Cardiac muscle cell (in vitro differentiated cells and primary cell): Measurements from ENCODE around the gene KIAA1671. TPM values are rescaled to one million over a fixed set of nuclear protein-coding genes. Genes with fewer than 3 reads are reported as not detected.

Source experiments
- DNase-seq, 2 donors: peaks; one replicate each; pipeline versions ENCODE4 v3.0.0 to v3.0.0-alpha.2; 2010 to 2017; ENCODE audit warnings: low read depth in 1 of 2, low spot score in 1 of 2
- H3K27ac ChIP-seq: fragments of 200-600 bp; sonication (generic); 2 replicates; pipeline ENCODE4 v1.5.1; 2016
- H3K27me3 ChIP-seq: fragments of 200-600 bp; sonication (generic); 2 replicates; pipeline ENCODE4 v1.6.0; 2016; ENCODE audit warnings: control low read depth
- H3K36me3 ChIP-seq: fragments of 200-600 bp; sonication (generic); 2 replicates; pipeline ENCODE4 v1.5.1; 2016; ENCODE audit warnings: control low read depth
- H3K4me1 ChIP-seq: fragments of 200-600 bp; sonication (generic); 2 replicates; pipeline ENCODE4 v1.8.1; 2017; ENCODE audit warnings: low read depth, mild to moderate bottlenecking, mixed run types
- H3K4me3 ChIP-seq: fragments of 200-600 bp; sonication (generic); 2 replicates; pipeline ENCODE4 v1.5.1; 2016; ENCODE audit warnings: mild to moderate bottlenecking
- H3K9me3 ChIP-seq: fragments of 200-600 bp; sonication (generic); 2 replicates; pipeline ENCODE4 v1.5.1; 2017; ENCODE audit warnings: low read depth, mild to moderate bottlenecking, control low read depth
- polyA plus RNA-seq: library from polyadenylated mRNA; unstranded; fragments of >200 nt; fragmentation: Nextera tagmentation; extraction: Ambion mirVana; gene quantifications from 2 replicates; pipeline ENCODE4 v1.2.1, GENCODE V29; 2016
- total RNA-seq: library from RNA; depleted of rRNA; stranded (reverse); fragments of >200 nt; gene quantifications from 2 replicates; pipeline ENCODE4 v1.2.3, GENCODE V29; 2016
- TF ChIP-seq, protein P1 (sequence below): IDR thresholded peaks from 2 replicates; pipeline ENCODE4 v1.5.1; 2012; ENCODE audit warnings: low read depth, mild to moderate bottlenecking, low read length

KIAA1671 gene
- total and polyA plus RNA-seq, 2 experiments from 2014 or later, result 10.9 to 37.3 TPM

DNA sequence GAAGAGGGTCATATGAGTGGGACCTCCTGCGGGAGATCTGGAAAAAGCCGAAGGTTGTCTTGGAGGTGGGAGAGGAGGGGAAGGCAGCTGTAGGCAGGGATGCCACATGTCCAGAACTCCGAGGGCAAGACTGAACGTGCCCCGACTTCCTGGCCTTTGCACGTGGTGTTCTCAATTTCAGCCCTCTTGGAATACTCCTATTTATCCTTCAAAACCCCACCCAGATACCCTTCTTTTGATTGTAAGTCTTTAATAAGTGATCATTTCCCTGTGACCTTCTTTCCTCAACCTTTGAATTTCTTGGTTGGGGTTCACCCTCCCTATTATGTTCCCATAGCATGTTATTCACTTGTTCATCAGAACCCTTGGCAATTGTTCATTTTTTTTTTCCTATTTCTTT lies 151.9 kb downstream of the KIAA1671 start:
- Histone ChIP-seq H3K4me3 (no peak overlapping the region), H3K27me3 (no peaks in the 10 kb centered on the region), H3K9me3 (no peaks in the 10 kb centered on the region), H3K4me1 (peaks cover 3% of the 10 kb centered on the region), H3K27ac (no peak overlapping the region), H3K36me3 (no peaks in the 10 kb centered on the region)
- no peak for DNase-seq
- TF ChIP-seq, protein P1, sequence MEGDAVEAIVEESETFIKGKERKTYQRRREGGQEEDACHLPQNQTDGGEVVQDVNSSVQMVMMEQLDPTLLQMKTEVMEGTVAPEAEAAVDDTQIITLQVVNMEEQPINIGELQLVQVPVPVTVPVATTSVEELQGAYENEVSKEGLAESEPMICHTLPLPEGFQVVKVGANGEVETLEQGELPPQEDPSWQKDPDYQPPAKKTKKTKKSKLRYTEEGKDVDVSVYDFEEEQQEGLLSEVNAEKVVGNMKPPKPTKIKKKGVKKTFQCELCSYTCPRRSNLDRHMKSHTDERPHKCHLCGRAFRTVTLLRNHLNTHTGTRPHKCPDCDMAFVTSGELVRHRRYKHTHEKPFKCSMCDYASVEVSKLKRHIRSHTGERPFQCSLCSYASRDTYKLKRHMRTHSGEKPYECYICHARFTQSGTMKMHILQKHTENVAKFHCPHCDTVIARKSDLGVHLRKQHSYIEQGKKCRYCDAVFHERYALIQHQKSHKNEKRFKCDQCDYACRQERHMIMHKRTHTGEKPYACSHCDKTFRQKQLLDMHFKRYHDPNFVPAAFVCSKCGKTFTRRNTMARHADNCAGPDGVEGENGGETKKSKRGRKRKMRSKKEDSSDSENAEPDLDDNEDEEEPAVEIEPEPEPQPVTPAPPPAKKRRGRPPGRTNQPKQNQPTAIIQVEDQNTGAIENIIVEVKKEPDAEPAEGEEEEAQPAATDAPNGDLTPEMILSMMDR, result no peak

DNA sequence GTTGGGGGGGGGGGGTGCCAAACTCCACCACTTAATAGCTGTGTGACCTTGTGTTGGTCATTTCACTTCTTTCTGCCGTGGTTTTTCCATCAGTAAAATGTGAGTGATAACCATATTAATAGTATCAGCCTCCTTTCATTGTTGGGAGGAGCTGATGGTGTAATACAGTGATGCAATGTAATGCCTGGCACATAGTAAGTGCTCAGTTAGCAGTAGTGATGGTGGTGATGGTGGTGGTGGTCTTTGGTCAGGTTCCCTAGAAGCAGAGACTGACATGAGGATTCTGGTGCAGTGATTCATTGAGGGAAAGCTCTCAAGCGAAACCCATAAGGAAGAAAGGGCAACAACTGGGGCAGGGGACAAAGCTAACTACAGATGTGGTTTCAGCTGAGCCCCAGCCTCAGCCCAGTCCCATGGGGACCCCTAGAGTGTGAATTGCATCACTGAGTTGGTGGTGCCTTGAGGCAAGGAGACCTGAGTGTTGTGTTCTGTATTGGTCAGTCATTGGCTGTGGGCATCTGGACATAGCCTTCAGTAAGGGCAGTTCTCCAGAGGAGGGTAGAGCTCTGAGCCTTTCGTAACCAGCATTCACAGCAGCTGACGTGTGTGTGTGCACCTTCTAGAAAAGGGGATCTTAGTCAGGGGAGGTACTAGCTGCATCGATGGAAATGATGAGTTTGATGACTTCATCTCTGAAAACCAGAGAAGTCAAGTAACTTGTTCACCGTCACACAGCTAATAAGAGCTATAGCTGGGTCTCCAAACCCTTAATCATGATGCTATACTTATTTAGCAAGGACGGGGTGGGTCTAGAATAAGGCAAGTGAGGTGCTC lies 153.5 kb downstream of the KIAA1671 start:
- Histone ChIP-seq H3K27me3 (no peaks in the 10 kb centered on the region), H3K36me3 (no peaks in the 10 kb centered on the region), H3K27ac (no peak overlapping the region), H3K4me1 (no peaks in the 10 kb centered on the region), H3K9me3 (no peaks in the 10 kb centered on the region), H3K4me3 (no peak overlapping the region)
- DNase-seq, result no peak
- TF ChIP-seq, protein P1, result no peak

- DNase-seq, result no peak
- peaks cover 9% of the 10 kb centered on the region for H3K4me1 ChIP-seq
- TF ChIP-seq, protein P1, result no peak
- H3K27me3 ChIP-seq, result no peaks in the 10 kb centered on the region
- no peaks in the 10 kb centered on the region for H3K9me3 ChIP-seq
- H3K27ac ChIP-seq, result no peak overlapping the region
- no peaks in the 10 kb centered on the region for H3K36me3 ChIP-seq
- no peak overlapping the region for H3K4me3 ChIP-seq
These were observed 157.5 kb downstream of the KIAA1671 start for GRCh38 chr22:25109878-25110595.

- no peaks in the 10 kb centered on the region for H3K27me3 ChIP-seq
- TF ChIP-seq, protein P1, result no peak
- H3K27ac ChIP-seq, result peak overlapping the region; percentile 78
- no peak for DNase-seq
- no peaks in the 10 kb centered on the region for H3K36me3 ChIP-seq
- H3K9me3 ChIP-seq, result no peaks in the 10 kb centered on the region
- H3K4me1 ChIP-seq, result peaks cover 9% of the 10 kb centered on the region
- H3K4me3 ChIP-seq, result peak overlapping the region; percentile 23
These were observed 158.0 kb downstream of the KIAA1671 start for GRCh38 chr22:25110596-25110845.

GRCh38 chr22:25110846-25111578 lies 158.5 kb downstream of the KIAA1671 start:
- peak overlapping the region; percentile 23 for H3K4me3 ChIP-seq
- no peaks in the 10 kb centered on the region for H3K9me3 ChIP-seq
- H3K4me1 ChIP-seq, result peaks cover 9% of the 10 kb centered on the region
- peak overlapping the region; percentile 78 for H3K27ac ChIP-seq
- H3K27me3 ChIP-seq, result no peaks in the 10 kb centered on the region
- DNase-seq, result peak; percentile 83 to 88
- TF ChIP-seq, protein P1, result peak; percentile 71
- H3K36me3 ChIP-seq, result no peaks in the 10 kb centered on the region
